ENCODE results near the gene ANKRD45.
"Not testable (repeated sequence)": the region's sequence is repeated elsewhere in the genome, so short reads cannot be mapped to it uniquely, and the experiment has no call there.

ANKRD45 gene

GRCh38 chr1:173669491-173669941 lies at the start of gene ANKRD45:
Gene ANKRD45 (minus strand): TSS chr1:173669851. CDS start chr1:173659418, 10,433 bp downstream.
- DNase-seq: peak; percentile 64

- no peak for DNase-seq
Observed at GRCh38 chr1:173717238-173717637, 47.6 kb upstream of the ANKRD45 start.

GRCh38 chr1:173715538-173715844 lies 45.8 kb upstream of the ANKRD45 start:
- DNase-seq: no peak

DNA sequence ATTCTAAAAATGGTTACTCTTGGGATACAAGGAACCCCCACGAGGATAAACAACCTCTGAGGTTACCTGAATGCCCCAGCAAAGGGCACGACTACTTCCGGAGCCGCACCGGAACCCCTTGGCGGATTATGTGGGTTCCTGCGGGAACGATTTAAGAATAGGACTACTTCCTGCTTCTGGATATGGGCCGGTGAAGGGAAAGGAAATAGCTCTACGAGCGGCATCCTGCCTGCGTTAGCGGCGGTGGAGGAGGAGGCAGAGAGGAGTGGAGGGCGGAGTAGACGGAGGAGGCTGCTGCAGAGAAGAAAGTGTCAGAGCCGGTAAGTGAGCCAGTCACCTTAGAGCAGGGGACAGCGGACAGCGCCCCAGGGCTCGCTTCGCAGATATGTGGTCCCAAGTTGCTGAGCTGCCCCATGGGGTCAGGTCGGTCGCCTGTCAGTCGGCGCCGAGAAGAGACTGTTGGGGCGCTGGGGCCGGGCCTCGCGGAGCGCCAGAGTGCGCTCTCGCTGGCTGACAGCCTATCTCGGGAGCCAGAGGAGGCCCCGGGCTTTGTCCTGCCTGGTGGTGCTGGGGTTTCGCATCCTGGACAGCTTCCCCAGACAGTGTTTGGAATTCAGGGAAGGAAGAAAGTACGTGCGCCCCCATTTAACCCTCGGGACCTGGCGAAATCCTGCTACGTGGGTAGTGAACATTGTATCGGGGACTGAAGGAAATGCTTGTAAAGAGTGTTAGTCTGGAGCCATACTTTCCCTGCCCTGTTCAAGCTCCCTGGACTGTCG lies 45.3 kb upstream of the ANKRD45 start, which contains the start of gene KLHL20:
TSS of gene KLHL20 (plus strand) at position 223 of the 779 bp plus-strand sequence. CDS start 1,063 bp downstream, outside the sequence.
- DNase-seq: peak; percentile 92

- no peak for DNase-seq
Observed at GRCh38 chr1:173714441-173714758, 44.7 kb upstream of the ANKRD45 start.

GRCh38 chr1:173708787-173709186 lies 39.1 kb upstream of the ANKRD45 start:
- no peak for DNase-seq

GRCh38 chr1:173705117-173705516 lies 35.5 kb upstream of the ANKRD45 start:
- DNase-seq: no peak

DNA sequence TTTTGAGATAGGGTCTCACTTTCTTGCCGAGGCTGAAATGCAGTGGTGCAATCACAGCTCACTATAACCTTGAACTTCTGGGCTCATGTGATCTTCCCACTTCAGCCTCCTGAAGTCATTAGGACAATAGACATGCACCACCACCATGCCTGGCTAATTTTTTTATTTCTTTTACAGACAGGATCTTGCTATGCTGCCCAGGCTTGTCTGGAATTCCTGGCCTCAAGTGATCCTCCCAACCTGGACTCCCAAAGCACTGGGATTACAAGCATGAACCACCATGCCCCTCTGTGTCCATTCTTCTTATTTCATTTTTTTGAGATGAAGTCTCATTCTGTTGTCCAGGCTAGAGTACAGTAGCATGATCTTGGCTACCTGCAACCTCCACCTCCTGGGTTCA lies 33.1 kb upstream of the ANKRD45 start:
- no peak for DNase-seq

- not testable (repeated sequence) for DNase-seq
Observed at GRCh38 chr1:173701299-173701698, 31.6 kb upstream of the ANKRD45 start.

DNA sequence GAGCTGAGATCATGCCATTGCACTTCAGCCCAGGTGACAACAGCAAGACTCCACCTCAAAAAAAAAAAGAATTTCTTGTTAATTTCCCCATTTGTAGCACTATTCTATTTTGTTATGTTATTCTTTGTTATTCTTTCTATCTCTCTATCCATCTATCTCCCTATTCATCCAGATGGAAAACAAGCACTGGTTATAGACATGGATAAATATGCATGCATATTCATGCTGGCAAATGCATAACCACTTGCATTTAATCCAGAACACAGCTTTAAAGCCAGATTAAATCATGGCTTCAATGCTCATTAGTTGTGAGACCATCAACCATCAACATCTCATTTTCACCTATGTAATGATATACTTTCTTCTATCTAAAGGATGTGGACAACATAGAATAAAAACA lies 23.6 kb upstream of the ANKRD45 start:
- no peak for DNase-seq

DNA sequence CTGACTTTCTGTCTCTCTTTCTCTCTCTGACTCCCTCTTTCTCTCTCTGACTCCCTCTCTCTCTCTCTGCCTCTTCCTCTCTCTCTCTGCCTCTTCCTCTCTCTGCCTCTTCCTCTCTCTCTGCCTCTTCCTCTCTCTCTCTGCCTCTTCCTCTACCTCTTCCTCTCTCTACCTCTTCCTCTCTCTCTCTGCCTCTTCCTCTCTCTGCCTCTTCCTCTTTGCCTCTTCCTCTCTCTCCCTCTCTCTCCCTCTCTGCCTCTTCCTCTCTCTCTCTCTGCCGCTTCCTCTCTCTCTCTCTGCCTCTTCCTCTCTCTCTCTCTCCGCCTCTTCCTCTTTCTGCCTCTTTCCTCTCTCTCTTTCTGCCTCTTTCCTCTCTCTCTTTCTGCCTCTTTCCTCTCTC lies 18.6 kb upstream of the ANKRD45 start:
- DNase-seq: no peak

- DNase-seq: not testable (repeated sequence)
Observed at GRCh38 chr1:173685121-173685520, 15.5 kb upstream of the ANKRD45 start.

GRCh38 chr1:173683838-173684237 lies 14.2 kb upstream of the ANKRD45 start:
- DNase-seq: not testable (repeated sequence)

GRCh38 chr1:173682184-173682583 lies 12.5 kb upstream of the ANKRD45 start:
- DNase-seq: no peak

- DNase-seq: not testable (repeated sequence)
Observed at GRCh38 chr1:173680152-173680551, 10.5 kb upstream of the ANKRD45 start.

DNA sequence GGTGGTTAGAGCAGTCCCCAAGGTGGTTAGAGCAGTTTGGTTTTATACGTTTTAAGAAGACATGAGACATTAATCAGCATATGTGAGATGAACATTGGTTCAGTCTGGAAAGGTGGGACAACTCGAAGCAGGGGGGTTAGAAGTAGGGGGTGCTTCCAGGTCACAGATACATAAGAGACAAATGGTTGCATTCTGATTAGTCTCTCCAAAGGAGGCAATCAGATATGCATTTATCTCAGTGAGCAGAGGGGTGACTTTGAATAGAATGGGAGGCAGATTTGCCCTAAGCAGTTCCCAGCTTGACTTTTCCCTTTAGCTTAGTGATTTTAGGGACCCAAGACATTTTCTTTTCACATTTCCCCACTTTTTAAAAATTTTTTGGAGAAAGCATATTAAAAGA lies 4.8 kb upstream of the ANKRD45 start:
- not testable (repeated sequence) for DNase-seq

- DNase-seq: no peak
Observed at GRCh38 chr1:173666646-173667045, 3.0 kb downstream of the ANKRD45 start.

- DNase-seq: no peak
Observed at GRCh38 chr1:173663159-173663558, 6.5 kb downstream of the ANKRD45 start.

- DNase-seq: no peak
Observed at GRCh38 chr1:173661763-173662162, 7.9 kb downstream of the ANKRD45 start.

GRCh38 chr1:173661271-173661670 lies 8.4 kb downstream of the ANKRD45 start:
- DNase-seq: no peak

DNA sequence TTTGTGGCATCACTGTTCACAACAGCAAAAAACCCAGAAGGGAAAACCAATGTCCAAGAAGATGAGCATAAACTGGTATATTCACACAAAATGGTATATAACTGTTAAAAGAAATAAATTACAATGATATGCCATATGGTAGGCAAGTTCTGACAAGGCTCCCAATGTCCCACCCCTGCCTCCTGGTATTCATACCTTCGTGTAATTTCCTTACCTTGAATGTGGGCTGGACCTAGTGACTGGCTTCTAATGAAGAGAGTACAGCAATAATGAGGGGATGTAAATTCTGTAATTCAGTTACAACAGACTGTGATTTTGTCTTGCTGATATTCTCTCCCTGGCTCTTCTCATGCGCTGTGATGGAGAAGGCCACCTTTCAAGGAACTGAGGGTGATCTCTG lies 9.3 kb downstream of the ANKRD45 start:
- DNase-seq: no peak

GRCh38 chr1:173648880-173649605 lies 20.6 kb downstream of the ANKRD45 start:
- DNase-seq: no peak

GRCh38 chr1:173646656-173647055 lies 23.0 kb downstream of the ANKRD45 start:
- DNase-seq: no peak

DNA sequence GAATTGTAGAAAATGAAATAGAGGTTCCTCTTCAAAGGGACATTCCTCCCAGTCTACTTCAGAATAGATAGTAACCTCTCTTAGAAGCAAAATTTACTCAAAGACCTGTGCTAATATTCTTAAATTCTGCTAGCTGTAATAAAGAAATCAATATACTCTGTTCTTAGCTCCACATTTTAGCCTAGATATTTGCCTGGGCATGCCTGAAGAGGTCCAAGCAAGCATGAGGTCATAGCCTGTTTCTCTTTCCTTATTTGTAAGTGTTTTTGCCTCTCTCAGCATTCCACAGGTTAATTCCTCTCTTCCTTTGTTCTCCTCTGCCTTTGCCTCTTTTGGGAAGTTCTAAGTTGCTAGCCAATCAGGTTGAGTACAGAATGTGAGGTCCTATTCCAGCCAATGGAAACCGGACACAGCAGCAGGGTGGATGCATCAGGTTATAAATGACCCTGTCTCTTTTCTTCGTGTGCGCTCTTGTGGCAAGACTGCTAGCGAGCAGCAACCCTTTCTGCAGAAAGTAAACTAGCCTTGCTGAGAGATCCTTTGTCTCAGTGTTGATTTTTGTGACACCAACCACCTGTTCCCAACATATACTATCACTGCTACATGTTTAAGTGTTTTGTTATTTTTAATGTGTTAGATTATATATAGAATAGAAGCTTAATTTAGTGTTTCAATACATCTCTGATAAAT lies 27.1 kb downstream of the ANKRD45 start:
- not testable (repeated sequence) for DNase-seq
